Islet precursor cell (in vitro differentiated cells): Measurements from ENCODE around the gene DNAJB4.
"Not testable (repeated sequence)": the region's sequence is repeated elsewhere in the genome, so short reads cannot be mapped to it uniquely, and the experiment has no call there.

Experiments
- DNase-seq: peaks from one replicate; pipeline ENCODE4 v3.0.0-alpha.2; 2018

Gene DNAJB4

GRCh38 chr1:78040484-78041089 is 35.8 kb downstream of the DNAJB4 start:
- DNase-seq: no peak

GRCh38 chr1:78043436-78043835 is 38.7 kb downstream of the DNAJB4 start:
- no peak for DNase-seq

- no peak for DNase-seq
Observed at GRCh38 chr1:78044796-78045562, 40.2 kb downstream of the DNAJB4 start.

GRCh38 chr1:78045563-78045925 is 40.8 kb downstream of the DNAJB4 start:
- no peak for DNase-seq

- peak; percentile 73 for DNase-seq
Observed at GRCh38 chr1:78045926-78046778, 41.4 kb downstream of the DNAJB4 start, which contains the start of gene GIPC2. TSS of gene GIPC2 (plus strand) at chr1:78045966. CDS start at chr1:78046095, 129 bp downstream.

GRCh38 chr1:78047106-78047505 is 42.4 kb downstream of the DNAJB4 start:
- no peak for DNase-seq

GRCh38 chr1:78047631-78048030 is 42.9 kb downstream of the DNAJB4 start:
- no peak for DNase-seq

- no peak for DNase-seq
Observed at GRCh38 chr1:78048446-78048845, 43.7 kb downstream of the DNAJB4 start.

- no peak for DNase-seq
Observed at GRCh38 chr1:78049396-78049795, 44.7 kb downstream of the DNAJB4 start.

GRCh38 chr1:78051005-78051404 is 46.3 kb downstream of the DNAJB4 start:
- no peak for DNase-seq

- DNase-seq: no peak
Observed at GRCh38 chr1:78052685-78053405, 48.1 kb downstream of the DNAJB4 start.

GRCh38 chr1:78053498-78053897 is 48.8 kb downstream of the DNAJB4 start:
- no peak for DNase-seq

- DNase-seq: no peak
Observed at GRCh38 chr1:78054559-78054958, 49.8 kb downstream of the DNAJB4 start.

GRCh38 chr1:78054972-78055371 is 50.2 kb downstream of the DNAJB4 start:
- DNase-seq: no peak

GRCh38 chr1:78055565-78056132 is 50.9 kb downstream of the DNAJB4 start:
- DNase-seq: no peak

GRCh38 chr1:78058670-78059069 is 53.9 kb downstream of the DNAJB4 start:
- DNase-seq: no peak

GRCh38 chr1:78060857-78061563 is 56.3 kb downstream of the DNAJB4 start:
- DNase-seq: no peak

GRCh38 chr1:78061825-78062523 is 57.2 kb downstream of the DNAJB4 start:
- DNase-seq: no peak

- DNase-seq: not testable (repeated sequence)
Observed at GRCh38 chr1:78064886-78065285, 60.1 kb downstream of the DNAJB4 start.
